ENCODE measurements around the gene SPIB.

SPIB gene

GRCh38 chr19:50444059-50444458 lies 25.3 kb downstream of the SPIB start:
- in situ Hi-C loops (cut with MboI; ENCODE audit: low sequenced_read_pairs, unreplicated experiment) = no loop called here
- no peak for DNase-seq (ENCODE audit: low spot score)
- TF ChIP-seq CTCF (IDR thresholded peaks at IDR 0.05; ENCODE audit: borderline replicate concordance, control extremely low read depth, extremely low read depth, insufficient read depth, missing control alignments) = no peak

GRCh38 chr19:50447053-50447452 lies 28.3 kb downstream of the SPIB start:
- TF ChIP-seq CTCF (IDR thresholded peaks at IDR 0.05; ENCODE audit: borderline replicate concordance, control extremely low read depth, extremely low read depth, insufficient read depth, missing control alignments) = no peak
- DNase-seq (ENCODE audit: low spot score) = no peak
- in situ Hi-C loops (cut with MboI; ENCODE audit: low sequenced_read_pairs, unreplicated experiment) = no loop called here

GRCh38 chr19:50447750-50448149 lies 29.0 kb downstream of the SPIB start:
- no peak for TF ChIP-seq CTCF (IDR thresholded peaks at IDR 0.05; ENCODE audit: borderline replicate concordance, control extremely low read depth, extremely low read depth, insufficient read depth, missing control alignments)
- in situ Hi-C loops (cut with MboI; ENCODE audit: low sequenced_read_pairs, unreplicated experiment) = no loop called here
- DNase-seq (ENCODE audit: low spot score) = no peak

- DNase-seq (ENCODE audit: low spot score) = no peak
- in situ Hi-C loops (cut with MboI; ENCODE audit: low sequenced_read_pairs, unreplicated experiment) = no loop called here
- TF ChIP-seq CTCF (IDR thresholded peaks at IDR 0.05; ENCODE audit: borderline replicate concordance, control extremely low read depth, extremely low read depth, insufficient read depth, missing control alignments) = no peak
Measured at GRCh38 chr19:50449236-50449899, 30.6 kb downstream of the SPIB start.

GRCh38 chr19:50450369-50451222 lies 31.9 kb downstream of the SPIB start:
- TF ChIP-seq CTCF (IDR thresholded peaks at IDR 0.05; ENCODE audit: borderline replicate concordance, control extremely low read depth, extremely low read depth, insufficient read depth, missing control alignments) = no peak

GRCh38 chr19:50451223-50451534 lies 32.4 kb downstream of the SPIB start:
- TF ChIP-seq CTCF (IDR thresholded peaks at IDR 0.05; ENCODE audit: borderline replicate concordance, control extremely low read depth, extremely low read depth, insufficient read depth, missing control alignments) = no peak
- DNase-seq (ENCODE audit: low spot score) = no peak
- in situ Hi-C loops (cut with MboI; ENCODE audit: low sequenced_read_pairs, unreplicated experiment) = no loop called here

More at GRCh38 chr19:50450369-50451222, 31.9 kb downstream of the SPIB start:
- in situ Hi-C loops (cut with MboI; ENCODE audit: low sequenced_read_pairs, unreplicated experiment) = no loop called here
- no peak for DNase-seq (ENCODE audit: low spot score)
